Ascending aorta (tissue), 2 donors: ENCODE data around the gene HTR3A. TPM values are rescaled to one million over a fixed set of nuclear protein-coding genes. Genes with fewer than 3 reads are reported as not detected.

Experiments used
- DNase-seq, 2 donors: peaks; one replicate each; pipeline ENCODE4 v3.0.0-alpha.2; 2019; ENCODE audit warnings: low spot score in 2 of 2
- H3K27ac ChIP-seq, 2 donors: fragments of 200-600 bp; sonication (generic); one replicate each; pipeline ENCODE4 v1.5.1; 2016 to 2017; ENCODE audit warnings: mild to moderate bottlenecking in 1 of 2
- H3K27me3 ChIP-seq: fragments of 200-600 bp; sonication (generic); one replicate; pipeline ENCODE4 v1.5.1; 2017
- H3K36me3 ChIP-seq, 2 donors: fragments of 200-600 bp; sonication (generic); one replicate each; pipeline ENCODE4 v1.5.1; 2016
- H3K4me1 ChIP-seq, 2 donors: fragments of 200-600 bp; sonication (generic); one replicate each; pipeline ENCODE4 v1.5.1; 2016 to 2017; ENCODE audit warnings: mild to moderate bottlenecking in 1 of 2
- H3K4me3 ChIP-seq, 2 donors: fragments of 200-600 bp; sonication (generic); one replicate each; pipeline ENCODE4 v1.5.1; 2016 to 2017; ENCODE audit warnings: mild to moderate bottlenecking in 1 of 2
- H3K9me3 ChIP-seq, 2 donors: fragments of 200-600 bp; sonication (generic); one replicate each; pipeline ENCODE4 v1.5.1; 2016
- CTCF ChIP-seq, 3 experiments: fragments of 200-600 bp in 2 of 3; fragments of 450-650 bp in 1 of 3; sonication (generic) in 2 of 3; IDR thresholded peaks; one replicate each; pipeline ENCODE4 v1.5.1; 2016 to 2019; ENCODE audit warnings: antibody characterized with exemption in 3 of 3, mild to moderate bottlenecking in 1 of 3, moderate library complexity in 1 of 3
- intact Hi-C: fragments of 100-400 bp; cut with DNase I; formaldehyde crosslinking; loops from one replicate; pipeline ENCODE4 v1.15.1; 2023
- total RNA-seq: library from RNA; depleted of rRNA; stranded (reverse); fragments of >200 nt; gene quantifications from one replicate; pipeline ENCODE4 v1.1.0, GENCODE V29; 2016

HTR3A gene
- total RNA-seq, 1 donor from 2014 or later, result not detected

GRCh38 chr11:113951537-113951936 lies 23.4 kb upstream of the HTR3A start:
- intact Hi-C loops, result no loop called here
- TF ChIP-seq CTCF (IDR thresholded peaks at IDR 0.05), result no peak

GRCh38 chr11:113952070-113952469 lies 22.8 kb upstream of the HTR3A start:
- intact Hi-C loops, result no loop called here
- H3K4me1 ChIP-seq, result no peaks in the 10 kb centered on the region
- DNase-seq, result no peak
- no peak overlapping the region for H3K4me3 ChIP-seq
- no peak for TF ChIP-seq CTCF (IDR thresholded peaks at IDR 0.05)
- H3K9me3 ChIP-seq, result no peaks in the 10 kb centered on the region
- H3K36me3 ChIP-seq, result no peaks in the 10 kb centered on the region
- H3K27ac ChIP-seq, result no peak overlapping the region
- H3K27me3 ChIP-seq, result no peaks in the 10 kb centered on the region

More at GRCh38 chr11:113951537-113951936, 23.4 kb upstream of the HTR3A start:
- Histone ChIP-seq H3K9me3 (no peaks in the 10 kb centered on the region), H3K36me3 (no peaks in the 10 kb centered on the region), H3K27me3 (no peaks in the 10 kb centered on the region), H3K4me3 (no peak overlapping the region), H3K27ac (no peak overlapping the region), H3K4me1 (no peaks in the 10 kb centered on the region)
- no peak for DNase-seq

GRCh38 chr11:113952588-113952987 lies 22.3 kb upstream of the HTR3A start:
- H3K27me3 ChIP-seq, result no peaks in the 10 kb centered on the region
- no peak overlapping the region for H3K4me3 ChIP-seq
- intact Hi-C loops, result no loop called here
- H3K27ac ChIP-seq, result no peak overlapping the region
- no peak for TF ChIP-seq CTCF (IDR thresholded peaks at IDR 0.05)
- no peaks in the 10 kb centered on the region for H3K36me3 ChIP-seq
- DNase-seq, result no peak
- no peaks in the 10 kb centered on the region for H3K4me1 ChIP-seq
- no peaks in the 10 kb centered on the region for H3K9me3 ChIP-seq

GRCh38 chr11:113954235-113954634 lies 20.7 kb upstream of the HTR3A start:
- Histone ChIP-seq H3K27ac (no peak overlapping the region), H3K36me3 (no peaks in the 10 kb centered on the region), H3K4me1 (no peaks in the 10 kb centered on the region), H3K4me3 (no peak overlapping the region), H3K9me3 (no peaks in the 10 kb centered on the region), H3K27me3 (no peaks in the 10 kb centered on the region)
- intact Hi-C loops, result no loop called here
- no peak for DNase-seq
- TF ChIP-seq CTCF (IDR thresholded peaks at IDR 0.05), result no peak

- Histone ChIP-seq H3K27ac (no peak overlapping the region), H3K4me1 (no peaks in the 10 kb centered on the region), H3K9me3 (no peaks in the 10 kb centered on the region), H3K27me3 (no peaks in the 10 kb centered on the region), H3K4me3 (no peak overlapping the region), H3K36me3 (no peaks in the 10 kb centered on the region)
- intact Hi-C loops, result no loop called here
- TF ChIP-seq CTCF (IDR thresholded peaks at IDR 0.05), result no peak
- no peak for DNase-seq
Observed at GRCh38 chr11:113956986-113957385, 17.9 kb upstream of the HTR3A start.

- no peak overlapping the region for H3K27ac ChIP-seq
- no peaks in the 10 kb centered on the region for H3K27me3 ChIP-seq
- H3K36me3 ChIP-seq, result no peaks in the 10 kb centered on the region
- no peaks in the 10 kb centered on the region for H3K9me3 ChIP-seq
- no peak overlapping the region for H3K4me3 ChIP-seq
- intact Hi-C loops, result no loop called here
- TF ChIP-seq CTCF (IDR thresholded peaks at IDR 0.05), result no peak
- no peak for DNase-seq
- H3K4me1 ChIP-seq, result no peaks in the 10 kb centered on the region
Observed at GRCh38 chr11:113960702-113961330, 14.1 kb upstream of the HTR3A start.
